COLO829 (cell line): ENCODE results near the gene NFE2L2.
"Not testable (repeated sequence)": the region's sequence is repeated elsewhere in the genome, so short reads cannot be mapped to it uniquely, and the experiment has no call there.

Source experiments
- DNase-seq: peaks from one replicate; pipeline ENCODE4 v3.0.0; 2012; ENCODE audit warnings: low spot score

Gene NFE2L2

GRCh38 chr2:177234267-177234666 lies 30.3 kb downstream of the NFE2L2 start:
- no peak for DNase-seq

GRCh38 chr2:177232098-177232704 lies 32.3 kb downstream of the NFE2L2 start:
- DNase-seq = no peak

- no peak for DNase-seq
These were observed 33.3 kb downstream of the NFE2L2 start for GRCh38 chr2:177231270-177231669.

DNA sequence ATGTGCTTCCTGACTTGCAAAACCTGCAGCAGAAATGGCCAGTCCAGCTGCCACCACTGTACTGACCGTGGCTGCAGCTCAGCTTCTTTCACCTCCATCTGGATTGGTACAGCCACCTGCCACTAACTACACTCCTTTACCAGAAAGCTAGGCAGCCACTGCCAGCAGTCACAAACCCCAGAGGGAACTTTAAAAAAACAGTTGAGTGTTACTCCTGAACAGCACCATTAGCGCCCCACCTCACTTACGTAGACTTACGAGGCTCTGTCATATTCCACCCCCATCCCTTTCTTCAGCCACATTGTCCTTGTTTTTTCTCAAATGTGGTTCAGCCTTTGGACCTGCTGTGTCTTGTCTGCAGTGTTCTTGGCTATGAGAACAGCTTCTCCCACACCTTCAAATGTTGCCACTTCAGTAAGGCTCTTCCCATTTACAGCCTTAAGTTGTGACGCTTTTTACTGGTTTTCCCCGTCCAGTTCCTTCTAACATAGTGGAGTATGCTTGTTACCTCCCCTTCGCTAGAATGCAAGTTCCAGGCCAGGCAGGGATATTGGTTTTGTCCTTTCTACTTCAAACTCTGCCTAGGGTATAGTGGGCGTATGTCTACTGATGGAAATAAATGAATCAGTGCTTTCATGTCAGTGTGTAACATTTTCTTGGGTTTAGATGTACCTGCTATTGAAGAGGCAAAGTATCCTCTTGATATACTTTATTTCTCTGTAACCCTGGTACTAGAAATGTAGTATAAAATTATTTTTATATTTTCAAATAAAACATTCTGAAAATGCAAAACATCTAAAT lies 34.9 kb downstream of the NFE2L2 start:
- no peak for DNase-seq

- no peak for DNase-seq
These were observed 38.6 kb downstream of the NFE2L2 start for GRCh38 chr2:177225965-177226360.

GRCh38 chr2:177223436-177223835 lies 41.1 kb downstream of the NFE2L2 start:
- DNase-seq = not testable (repeated sequence)

DNA sequence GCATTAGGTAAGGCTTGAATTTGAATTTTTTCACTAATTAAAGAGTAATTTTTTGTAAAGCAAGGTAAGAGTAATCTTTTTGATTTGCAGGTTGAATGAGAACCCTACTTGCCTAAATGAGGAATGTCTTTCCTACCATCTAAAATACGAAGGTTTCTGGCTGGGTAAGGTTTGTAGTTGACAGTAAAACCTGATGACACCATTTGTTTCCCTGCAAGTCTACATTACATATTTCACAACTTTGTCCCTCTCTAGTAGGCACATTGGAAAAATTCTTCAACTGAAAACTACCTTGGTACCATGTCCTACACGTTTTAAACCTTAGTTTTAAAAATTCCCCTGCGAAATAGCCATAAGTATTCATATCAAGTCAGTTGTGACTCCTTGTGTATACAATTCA lies 42.6 kb downstream of the NFE2L2 start:
- DNase-seq = no peak

DNA sequence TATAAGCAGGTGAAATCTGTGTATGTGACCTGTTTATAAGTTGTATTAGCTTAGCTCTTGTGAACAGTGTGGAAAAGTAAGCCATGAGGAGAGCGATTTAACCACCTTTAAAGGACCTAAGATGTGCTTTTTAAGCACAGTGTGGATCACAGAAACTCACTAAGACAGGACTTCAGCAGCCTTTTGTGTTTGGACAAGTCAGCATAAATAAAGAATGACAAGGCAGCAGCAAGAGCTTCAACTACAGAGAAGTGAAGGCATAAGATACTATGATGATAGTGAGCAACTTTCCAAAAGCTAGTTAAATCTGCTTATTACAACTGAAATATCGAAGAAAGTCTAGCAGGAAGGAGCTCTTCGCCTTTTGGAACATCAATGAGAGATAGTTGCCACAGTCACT lies 43.0 kb downstream of the NFE2L2 start:
- DNase-seq = no peak

- not testable (repeated sequence) for DNase-seq
These were observed 44.7 kb downstream of the NFE2L2 start for GRCh38 chr2:177219787-177220186.

DNA sequence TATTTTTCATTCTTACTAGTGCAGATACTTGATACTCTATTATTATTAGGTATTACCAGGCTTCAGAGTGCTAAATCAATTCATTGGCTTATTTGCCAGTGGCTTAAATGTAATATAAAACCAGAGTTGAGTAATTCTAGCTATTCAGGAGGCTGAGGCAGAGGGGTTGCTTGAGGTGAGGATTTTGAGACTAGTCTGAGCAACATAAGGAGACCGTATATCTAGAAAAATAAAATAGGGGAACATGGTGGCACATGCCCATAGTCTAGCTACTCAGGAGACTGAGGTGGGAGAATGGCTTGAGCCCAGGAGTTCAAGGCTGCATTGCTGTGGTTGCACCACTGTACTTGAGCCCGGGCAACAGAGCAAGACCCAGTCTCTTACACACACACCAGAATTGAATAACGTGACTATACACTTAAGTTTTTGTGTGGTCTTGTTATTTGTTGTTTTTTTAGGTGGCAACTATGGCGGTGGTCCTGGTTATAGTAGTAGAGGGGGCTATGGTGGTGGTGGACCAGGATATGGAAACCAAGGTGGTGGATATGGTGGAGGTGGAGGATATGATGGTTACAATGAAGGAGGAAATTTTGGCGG lies 47.2 kb downstream of the NFE2L2 start:
- no peak for DNase-seq

DNA sequence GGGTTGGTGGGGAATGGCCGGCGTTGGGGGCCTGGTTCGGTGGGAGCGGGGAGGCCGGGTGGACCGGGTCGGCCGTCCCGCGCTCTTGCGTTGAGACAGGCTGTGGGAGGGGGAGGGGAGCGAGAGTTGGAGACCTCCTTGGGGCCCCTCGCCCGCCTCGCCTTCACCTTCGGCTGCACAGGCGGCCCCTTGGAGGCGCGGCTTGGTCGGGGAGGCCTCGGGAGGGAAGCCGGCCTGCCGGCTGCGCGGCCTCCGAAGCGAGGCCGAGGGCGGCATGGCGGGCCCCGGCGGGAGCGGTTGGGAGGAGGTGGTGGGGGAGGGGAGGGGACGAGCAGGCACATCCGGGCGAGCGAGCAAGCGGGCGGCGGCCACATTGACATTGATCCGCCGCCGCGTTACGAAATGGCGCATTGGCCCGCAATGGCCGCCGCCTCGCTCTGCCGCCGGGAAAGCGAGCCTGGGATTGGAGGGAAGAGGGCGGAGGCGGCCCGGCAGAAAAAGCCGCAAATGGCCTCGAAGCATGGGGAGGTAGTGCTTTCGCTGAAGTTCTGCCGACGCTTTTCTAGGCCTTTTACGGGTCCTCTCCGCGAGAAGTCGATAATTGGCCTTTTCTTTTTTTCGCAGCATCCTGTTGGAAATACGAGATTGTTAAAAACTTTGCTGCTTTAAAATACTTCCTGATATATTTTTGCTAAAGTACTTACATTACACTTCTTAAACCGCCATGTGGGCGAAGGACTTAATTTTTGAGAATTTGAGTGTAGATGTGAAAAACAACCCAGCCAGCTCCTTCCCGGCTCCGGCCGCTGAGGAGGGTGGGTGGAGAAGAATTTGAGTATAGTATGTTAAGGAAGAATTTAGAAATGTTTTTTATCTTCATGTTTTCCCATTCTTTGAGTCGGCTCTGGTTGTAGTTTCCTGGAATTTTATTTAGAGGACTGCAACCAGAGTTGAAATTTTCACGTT lies 51.4 kb downstream of the NFE2L2 start:
- DNase-seq = peak; percentile 84

DNA sequence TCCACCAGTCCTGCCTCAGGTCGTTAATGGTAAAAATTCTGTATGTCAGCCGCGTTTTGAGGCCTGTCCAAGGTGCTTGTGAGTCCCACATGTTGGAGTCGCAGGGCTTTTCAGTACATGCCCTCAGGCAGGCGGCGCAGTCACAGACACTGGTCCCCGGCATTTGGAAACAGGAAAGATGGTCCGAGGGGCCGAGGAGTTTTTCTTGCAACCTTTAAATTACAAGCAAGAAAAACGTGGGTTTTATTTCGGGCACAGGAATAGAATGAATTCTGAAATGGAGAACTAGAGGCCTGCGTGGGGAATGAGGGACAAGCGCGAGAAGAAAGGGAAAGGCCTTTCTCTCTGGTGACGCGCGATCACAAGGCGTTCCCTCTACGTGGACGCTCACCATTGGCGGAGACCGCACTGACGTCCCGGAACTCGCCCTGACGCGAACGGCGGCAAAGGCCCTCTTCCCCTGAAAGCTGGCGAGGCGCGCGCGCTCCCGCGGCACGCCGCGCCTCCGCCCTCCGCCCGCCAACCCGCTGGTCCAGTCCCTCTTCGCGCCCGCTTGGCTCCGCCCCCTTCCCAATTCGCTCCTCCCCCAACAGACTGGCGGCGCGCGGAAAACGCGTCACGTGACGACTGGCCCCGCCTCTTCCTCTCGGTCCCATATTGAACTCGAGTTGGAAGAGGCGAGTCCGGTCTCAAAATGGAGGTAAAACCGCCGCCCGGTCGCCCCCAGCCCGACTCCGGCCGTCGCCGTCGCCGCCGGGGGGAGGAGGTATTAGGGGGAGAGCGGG lies 52.2 kb downstream of the NFE2L2 start, which contains the start of gene HNRNPA3:
HNRNPA3 (plus strand) TSS at position 689 of the 785 bp plus-strand sequence; CDS start at position 695, 6 bp downstream.
- DNase-seq = peak; percentile 98

DNA sequence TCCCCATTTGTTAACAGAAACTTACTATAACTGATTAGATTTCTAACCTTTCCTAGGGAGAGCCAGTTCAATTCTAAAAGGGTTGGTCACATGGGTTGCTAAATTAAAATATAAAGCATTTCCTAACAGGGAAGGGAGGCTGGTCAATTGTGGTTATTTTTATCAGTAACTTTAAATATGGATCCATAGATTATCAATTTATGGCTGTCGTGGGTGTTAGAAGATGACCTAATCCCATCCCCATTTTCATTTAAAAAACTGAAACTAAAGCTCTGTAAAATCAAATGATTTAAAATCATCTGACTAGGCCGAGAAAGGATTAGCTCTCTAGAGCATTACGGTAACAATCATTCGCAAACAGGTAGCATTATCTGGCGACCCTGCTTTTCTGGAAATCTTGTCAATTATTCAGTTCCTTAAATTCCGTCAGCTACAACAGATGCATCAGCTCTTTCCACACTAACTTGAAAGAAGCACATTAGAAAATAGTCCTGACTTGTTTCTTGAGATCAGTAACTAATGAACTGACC lies 52.9 kb downstream of the NFE2L2 start:
- DNase-seq = no peak

DNA sequence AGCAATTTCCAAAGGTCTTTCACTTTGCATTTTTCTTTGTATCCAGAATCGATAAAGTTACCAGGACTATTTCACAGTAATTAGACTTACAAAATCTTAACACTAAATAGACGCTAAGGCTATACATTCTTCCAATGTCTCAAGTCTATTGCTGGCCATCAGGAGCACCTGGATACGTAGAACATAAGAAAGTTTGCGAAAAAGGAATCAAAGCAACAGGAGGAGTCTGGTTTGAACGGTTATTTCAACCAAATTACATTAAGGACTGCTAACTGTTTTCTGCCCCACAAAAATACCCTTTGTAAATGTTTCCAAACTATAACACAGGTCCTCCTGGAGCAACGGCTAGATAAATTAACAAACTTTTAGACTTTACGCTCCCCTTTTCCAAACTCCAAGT lies 53.4 kb downstream of the NFE2L2 start:
- no peak for DNase-seq

DNA sequence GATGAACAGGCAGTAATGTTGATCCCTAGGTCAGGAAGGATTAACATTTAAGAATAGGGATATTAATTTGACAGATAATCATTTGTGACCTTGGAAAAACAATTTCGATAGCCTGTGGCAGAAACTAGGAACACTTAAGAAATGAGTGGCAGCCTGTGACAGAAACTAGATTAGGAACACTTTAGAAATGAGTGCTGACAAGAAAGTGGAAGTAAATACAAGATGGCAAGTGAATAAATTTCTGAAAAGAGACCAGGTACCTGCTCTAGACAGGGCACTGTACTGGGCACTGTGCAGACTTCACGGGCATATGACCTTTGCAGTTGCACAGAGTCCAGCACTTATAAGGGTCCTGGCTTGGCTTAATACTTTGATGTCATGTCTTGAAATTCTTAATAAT lies 57.4 kb downstream of the NFE2L2 start:
- DNase-seq = no peak

- DNase-seq = no peak
These were observed 60.1 kb downstream of the NFE2L2 start for GRCh38 chr2:177204417-177204816.

DNA sequence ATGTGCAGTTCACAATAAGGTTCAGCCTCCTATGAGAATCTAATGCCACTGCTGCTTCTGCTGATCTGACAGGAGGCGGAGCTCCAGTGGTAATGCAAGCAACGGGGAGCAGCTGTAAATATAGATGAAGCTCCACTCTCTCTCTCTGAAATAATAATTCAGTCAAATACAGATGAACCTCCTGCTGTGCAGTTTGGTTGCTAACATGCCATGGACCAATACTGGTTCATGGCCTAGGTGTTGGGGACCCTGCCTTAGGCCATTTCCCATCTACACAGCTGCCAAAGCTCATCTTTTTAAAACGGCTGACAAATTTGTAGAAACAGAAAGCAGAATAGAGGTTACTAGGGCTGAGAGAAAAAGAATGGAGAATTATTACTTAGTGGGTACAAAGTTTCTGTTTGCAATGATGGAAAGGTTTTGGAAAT lies 62.6 kb downstream of the NFE2L2 start:
- DNase-seq = no peak

DNA sequence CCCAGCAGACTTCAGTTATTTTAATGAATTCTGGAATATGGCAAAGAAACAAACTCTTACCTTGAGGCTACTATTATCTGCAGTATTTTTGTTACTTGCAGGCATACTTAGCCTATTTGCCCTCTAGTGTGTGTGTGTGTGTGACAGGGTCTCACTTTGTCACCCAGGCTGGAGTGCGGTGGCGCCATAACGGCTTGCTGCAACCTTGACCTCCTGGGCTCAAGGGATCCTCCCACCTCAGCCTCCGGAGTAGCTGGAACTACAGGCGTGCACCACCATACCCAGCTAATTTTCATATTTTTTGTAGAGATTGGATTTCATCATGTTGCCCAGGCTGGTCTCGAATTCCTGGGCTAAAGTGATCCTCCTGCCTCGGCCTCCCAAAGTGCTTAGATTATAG lies 64.1 kb downstream of the NFE2L2 start:
- DNase-seq = not testable (repeated sequence)

DNA sequence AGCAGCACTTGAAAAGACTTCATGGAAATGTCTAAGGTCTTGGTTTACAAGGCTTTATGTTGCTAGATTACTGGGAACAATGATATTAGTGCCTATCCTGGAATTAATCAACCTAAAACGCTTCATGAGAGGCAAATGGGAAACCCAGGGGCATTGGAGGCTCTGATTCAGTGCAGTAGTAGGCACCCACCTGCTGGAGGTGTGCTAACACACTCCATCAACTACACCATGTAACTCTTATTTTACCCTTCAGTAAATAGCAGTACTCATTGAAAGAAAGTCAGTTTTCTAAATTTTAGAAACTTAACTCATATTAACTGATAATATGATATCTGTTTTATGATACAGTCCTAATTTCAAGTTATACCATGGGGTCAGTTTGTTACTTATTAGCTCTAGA lies 69.3 kb downstream of the NFE2L2 start:
- DNase-seq = no peak

DNA sequence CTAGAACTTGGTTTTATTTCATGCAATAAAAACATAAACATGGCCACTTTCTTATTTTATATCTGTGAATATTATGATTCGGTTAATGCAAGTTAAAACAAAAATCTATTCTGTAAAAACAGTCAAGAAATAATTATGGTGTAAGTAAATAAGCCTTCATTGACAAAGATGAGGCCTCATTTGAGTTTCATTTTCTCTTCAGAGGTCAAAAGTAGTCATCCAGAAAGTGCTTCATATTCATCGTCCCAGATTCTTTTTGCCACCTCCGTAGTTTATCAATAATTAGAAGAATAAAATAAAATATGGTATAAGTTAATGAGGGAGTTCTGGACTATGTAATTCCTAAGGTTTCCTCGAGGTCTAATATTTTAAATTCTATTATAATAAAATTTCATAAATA lies 71.3 kb downstream of the NFE2L2 start:
- DNase-seq = no peak

DNA sequence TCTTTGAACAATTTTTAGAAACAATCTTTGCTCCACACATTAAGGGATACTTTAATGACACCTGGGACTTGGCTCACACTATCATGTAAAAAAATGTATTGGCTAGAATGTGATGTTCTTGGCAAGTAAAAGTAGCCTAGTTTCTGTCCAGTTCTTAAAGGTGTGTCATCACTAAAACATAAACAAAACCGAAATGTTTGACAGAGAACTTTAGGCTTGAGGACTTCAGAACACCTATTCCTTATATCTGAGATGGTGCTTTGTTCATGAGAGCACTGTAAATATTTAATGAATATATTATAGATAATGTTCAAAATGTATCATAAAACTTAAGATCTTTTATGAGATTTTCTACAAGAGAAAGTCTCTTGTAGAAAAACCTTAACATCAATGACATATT lies 71.7 kb downstream of the NFE2L2 start:
- no peak for DNase-seq
